IgD-negative memory B cell (primary cell): ENCODE data around the gene GPT2. TPM values are rescaled to one million over a fixed set of nuclear protein-coding genes. Genes with fewer than 3 reads are reported as not detected.

ENCODE experiments used
- H3K27ac Mint-ChIP-seq, 3 donors: one replicate each; pipeline ENCODE4 v1.8.0; 2020 to 2022; ENCODE audit warnings: mild to moderate bottlenecking in 3 of 3, mixed read lengths in 3 of 3, moderate library complexity in 1 of 3
- H3K27me3 Mint-ChIP-seq: one replicate; pipeline ENCODE4 v1.8.0; 2021; ENCODE audit warnings: mixed read lengths
- H3K36me3 Mint-ChIP-seq: one replicate; pipeline ENCODE4 v1.8.0; 2020; ENCODE audit warnings: mild to moderate bottlenecking, mixed read lengths
- H3K4me1 Mint-ChIP-seq, 3 donors: one replicate each; pipeline ENCODE4 v1.8.0; 2020 to 2022; ENCODE audit warnings: mixed read lengths in 3 of 3, mild to moderate bottlenecking in 1 of 3
- H3K4me3 Mint-ChIP-seq, 4 donors: one replicate each; pipeline ENCODE4 v1.8.0; 2020 to 2022; ENCODE audit warnings: mild to moderate bottlenecking in 4 of 4, mixed read lengths in 4 of 4, moderate library complexity in 3 of 4
- H3K9me3 Mint-ChIP-seq, 3 donors: one replicate each; pipeline ENCODE4 v1.8.0; 2020 to 2021; ENCODE audit warnings: mixed read lengths in 3 of 3, mild to moderate bottlenecking in 1 of 3
- polyA plus RNA-seq: library from polyadenylated mRNA; unstranded; fragments of 300-500 nt; fragmentation: Illumina TruSeq; gene quantifications from one replicate; pipeline ENCODE4 v1.2.3, GENCODE V29; 2021

GPT2 gene
- 5.0 TPM for polyA plus RNA-seq

GRCh38 chr16:46883690-46884512 is at the start of gene GPT2:
Gene GPT2 (plus strand): TSS chr16:46884362. CDS start chr16:46884716, 354 bp downstream.
- Mint-ChIP-seq H3K9me3 (no peaks in the 10 kb centered on the region), H3K27me3 (peaks cover 4% of the 10 kb centered on the region), H3K27ac (peak within 1 kb of the TSS in 2 of 3 donors; percentile 28 to 91), H3K4me1 (peaks cover 2 to 6% (median 3%) of the 10 kb centered on the region in 3 donors), H3K4me3 (peak within 1 kb of the TSS; percentile 75 to 98 (median 91)), H3K36me3 (peaks cover 1% of the 10 kb centered on the region)

GRCh38 chr16:46836534-46837530 is 47.3 kb upstream of the GPT2 start:
- Mint-ChIP-seq H3K27me3 (no peaks in the 10 kb centered on the region), H3K27ac (peak overlapping the region; percentile 0 to 59 (median 55)), H3K36me3 (no peaks in the 10 kb centered on the region), H3K4me1 (peaks cover 30 to 39% (median 37%) of the 10 kb centered on the region in 3 donors), H3K4me3 (peak overlapping the region in 2 of 4 donors; percentile 58 to 59), H3K9me3 (no peaks in the 10 kb centered on the region)

GRCh38 chr16:46839986-46840443 is 44.1 kb upstream of the GPT2 start:
- Mint-ChIP-seq H3K9me3 (peaks cover 0 to 5% (median 0%) of the 10 kb centered on the region in 3 donors), H3K27me3 (no peaks in the 10 kb centered on the region), H3K36me3 (no peaks in the 10 kb centered on the region), H3K4me3 (no peak overlapping the region), H3K4me1 (peaks cover 13 to 21% (median 14%) of the 10 kb centered on the region in 3 donors), H3K27ac (no peak overlapping the region)

- Mint-ChIP-seq H3K27ac (peak overlapping the region in 1 of 3 donors; percentile 16), H3K4me1 (peaks cover 1 to 9% (median 1%) of the 10 kb centered on the region in 3 donors), H3K36me3 (no peaks in the 10 kb centered on the region), H3K4me3 (no peak overlapping the region), H3K27me3 (no peaks in the 10 kb centered on the region), H3K9me3 (peaks cover 0 to 5% (median 0%) of the 10 kb centered on the region in 3 donors)
Measured at GRCh38 chr16:46842192-46842895, 41.8 kb upstream of the GPT2 start.

GRCh38 chr16:46843898-46844642 is 40.1 kb upstream of the GPT2 start:
- H3K4me1 Mint-ChIP-seq = peaks cover 1 to 9% (median 1%) of the 10 kb centered on the region in 3 donors
- H3K9me3 Mint-ChIP-seq = peaks cover 0 to 5% (median 0%) of the 10 kb centered on the region in 3 donors
- no peak overlapping the region for H3K27ac Mint-ChIP-seq
- H3K36me3 Mint-ChIP-seq = no peaks in the 10 kb centered on the region
- H3K4me3 Mint-ChIP-seq = peak overlapping the region in 3 of 4 donors; percentile 21 to 72 (median 41)
- no peaks in the 10 kb centered on the region for H3K27me3 Mint-ChIP-seq

- Mint-ChIP-seq H3K36me3 (no peaks in the 10 kb centered on the region), H3K4me3 (no peak overlapping the region), H3K9me3 (peaks cover 0 to 5% (median 0%) of the 10 kb centered on the region in 3 donors), H3K4me1 (peaks cover 1 to 9% (median 1%) of the 10 kb centered on the region in 3 donors), H3K27me3 (no peaks in the 10 kb centered on the region), H3K27ac (no peak overlapping the region)
Measured at GRCh38 chr16:46844771-46845170, 39.4 kb upstream of the GPT2 start.

- Mint-ChIP-seq H3K4me3 (no peak overlapping the region), H3K27me3 (no peaks in the 10 kb centered on the region), H3K27ac (no peak overlapping the region), H3K36me3 (no peaks in the 10 kb centered on the region), H3K9me3 (peaks cover 0 to 5% (median 0%) of the 10 kb centered on the region in 3 donors), H3K4me1 (peaks cover 4 to 14% (median 6%) of the 10 kb centered on the region in 3 donors)
Measured at GRCh38 chr16:46845952-46846351, 38.2 kb upstream of the GPT2 start.

- Mint-ChIP-seq H3K36me3 (peaks cover 2% of the 10 kb centered on the region), H3K4me3 (no peak overlapping the region), H3K27ac (no peak overlapping the region)
Measured at GRCh38 chr16:46848768-46849764, 35.1 kb upstream of the GPT2 start.

GRCh38 chr16:46850619-46851555 is 33.3 kb upstream of the GPT2 start:
- Mint-ChIP-seq H3K9me3 (no peaks in the 10 kb centered on the region), H3K27me3 (no peaks in the 10 kb centered on the region), H3K36me3 (peaks cover 2% of the 10 kb centered on the region), H3K27ac (peak overlapping the region in 1 of 3 donors; percentile 49), H3K4me1 (peaks cover 10 to 16% (median 15%) of the 10 kb centered on the region in 3 donors), H3K4me3 (peak overlapping the region in 2 of 4 donors; percentile 30 to 69)

More at GRCh38 chr16:46848768-46849764, 35.1 kb upstream of the GPT2 start:
- no peaks in the 10 kb centered on the region for H3K9me3 Mint-ChIP-seq
- no peaks in the 10 kb centered on the region for H3K27me3 Mint-ChIP-seq
- peaks cover 10 to 18% (median 15%) of the 10 kb centered on the region in 3 donors for H3K4me1 Mint-ChIP-seq

- no peaks in the 10 kb centered on the region for H3K27me3 Mint-ChIP-seq
- H3K27ac Mint-ChIP-seq = peak overlapping the region in 1 of 3 donors; percentile 73
- no peaks in the 10 kb centered on the region for H3K9me3 Mint-ChIP-seq
- peaks cover 2% of the 10 kb centered on the region for H3K36me3 Mint-ChIP-seq
- peaks cover 10 to 16% (median 15%) of the 10 kb centered on the region in 3 donors for H3K4me1 Mint-ChIP-seq
- no peak overlapping the region for H3K4me3 Mint-ChIP-seq
Measured at GRCh38 chr16:46852130-46852529, 32.0 kb upstream of the GPT2 start.

GRCh38 chr16:46853713-46854443 is 30.3 kb upstream of the GPT2 start:
- no peak overlapping the region for H3K4me3 Mint-ChIP-seq
- H3K9me3 Mint-ChIP-seq = no peaks in the 10 kb centered on the region
- peaks cover 10 to 16% (median 15%) of the 10 kb centered on the region in 3 donors for H3K4me1 Mint-ChIP-seq
- H3K27me3 Mint-ChIP-seq = no peaks in the 10 kb centered on the region
- H3K27ac Mint-ChIP-seq = no peak overlapping the region
- peaks cover 2% of the 10 kb centered on the region for H3K36me3 Mint-ChIP-seq
